DND-41 (cell line): ENCODE measurements around the gene KRTAP4-9.
"Not testable (repeated sequence)": the region's sequence is repeated elsewhere in the genome, so short reads cannot be mapped to it uniquely, and the experiment has no call there.

Experiments
- ATAC-seq: fragments of 200-7000 bp; cut with Tn5 transposase; 3 replicates; pipeline ENCODE4 v1.9.1; 2021; ENCODE audit warnings: low read depth; ENCODE audit not compliant: insufficient read depth
- DNase-seq: peaks from one replicate; pipeline ENCODE4 v3.0.0-alpha.2; 2020
- H2AFZ ChIP-seq: 2 replicates; pipeline ENCODE4 v1.6.0; 2012; ENCODE audit warnings: low read depth, low read length
- H3K27ac ChIP-seq: 2 replicates; pipeline ENCODE4 v1.5.1; 2012; ENCODE audit warnings: low read length, inconsistent platforms
- H3K27me3 ChIP-seq: fragments of 200-600 bp; sonication (generic); 2 replicates; pipeline ENCODE4 v1.6.0; 2012; ENCODE audit warnings: low read length, mild to moderate bottlenecking, inconsistent platforms; ENCODE audit not compliant: insufficient read depth, poor library complexity
- H3K36me3 ChIP-seq: 2 replicates; pipeline ENCODE4 v1.5.1; 2012; ENCODE audit warnings: low read length, inconsistent platforms; ENCODE audit not compliant: insufficient read depth
- H3K4me1 ChIP-seq: 2 replicates; pipeline ENCODE4 v1.5.1; 2012; ENCODE audit warnings: mild to moderate bottlenecking, low read length; ENCODE audit not compliant: insufficient read depth
- H3K4me2 ChIP-seq: 2 replicates; pipeline ENCODE4 v1.6.0; 2012; ENCODE audit warnings: mild to moderate bottlenecking, moderate library complexity, low read length, inconsistent platforms; ENCODE audit not compliant: insufficient read depth
- H3K4me3 ChIP-seq, 2 experiments: fragments of 200-600 bp in 1 of 2; shearing (Covaris generic) in 1 of 2; 2 replicates each; pipeline ENCODE4 v1.5.1; 2012 to 2016; ENCODE audit warnings: inconsistent platforms in 2 of 2, low read length in 2 of 2, mild to moderate bottlenecking in 2 of 2, low read depth in 1 of 2, moderate library complexity in 1 of 2
- H3K79me2 ChIP-seq: 2 replicates; pipeline ENCODE4 v1.6.0; 2012; ENCODE audit warnings: low read length, inconsistent platforms; ENCODE audit not compliant: insufficient read depth
- H3K9ac ChIP-seq: 2 replicates; pipeline ENCODE4 v1.6.0; 2012; ENCODE audit warnings: low read depth, mild to moderate bottlenecking, inconsistent platforms, low read length, moderate library complexity
- H3K9me3 ChIP-seq: 2 replicates; pipeline ENCODE4 v1.5.1; 2012; ENCODE audit warnings: low read length, moderate library complexity, mild to moderate bottlenecking, inconsistent platforms; ENCODE audit not compliant: insufficient read depth, severe bottlenecking
- H4K20me1 ChIP-seq: 2 replicates; pipeline ENCODE4 v1.6.0; 2012; ENCODE audit warnings: low read length; ENCODE audit not compliant: insufficient read depth
- EZH2 ChIP-seq: IDR thresholded peaks from 3 replicates; pipeline ENCODE4 v1.6.1; 2012; ENCODE audit warnings: borderline replicate concordance, low read depth, mild to moderate bottlenecking, moderate library complexity, low read length, inconsistent platforms; ENCODE audit not compliant: severe bottlenecking
- TF ChIP-seq, protein P1 (sequence below): IDR thresholded peaks from 2 replicates; pipeline ENCODE4 v1.5.1; 2012; ENCODE audit warnings: borderline replicate concordance, low read length, moderate library complexity, mild to moderate bottlenecking; ENCODE audit not compliant: poor library complexity, severe bottlenecking; ENCODE audit errors: extremely low read depth

The KRTAP4-9 gene

DNA sequence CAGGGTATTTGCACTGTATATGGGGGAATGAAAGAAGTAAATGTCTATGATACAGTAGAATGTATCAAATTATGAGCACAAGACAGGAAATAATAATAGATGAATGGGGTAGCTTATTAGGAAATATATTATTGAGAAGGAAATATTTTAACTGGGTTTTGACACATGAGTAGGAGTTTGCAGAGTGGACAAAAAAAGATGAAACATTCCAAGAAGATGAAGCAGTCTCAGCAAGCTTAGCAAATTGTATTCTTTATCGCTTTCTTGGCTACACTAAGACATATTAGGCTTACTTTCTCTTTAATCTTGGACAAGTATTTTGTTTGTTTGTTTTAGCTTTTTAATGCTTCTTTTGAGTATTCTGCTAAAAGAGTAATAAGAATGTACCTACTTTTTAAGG, 1.3 kb upstream of the KRTAP4-9 start:
- no peak for ATAC-seq
- no peak for TF ChIP-seq EZH2
- TF ChIP-seq, protein P1, sequence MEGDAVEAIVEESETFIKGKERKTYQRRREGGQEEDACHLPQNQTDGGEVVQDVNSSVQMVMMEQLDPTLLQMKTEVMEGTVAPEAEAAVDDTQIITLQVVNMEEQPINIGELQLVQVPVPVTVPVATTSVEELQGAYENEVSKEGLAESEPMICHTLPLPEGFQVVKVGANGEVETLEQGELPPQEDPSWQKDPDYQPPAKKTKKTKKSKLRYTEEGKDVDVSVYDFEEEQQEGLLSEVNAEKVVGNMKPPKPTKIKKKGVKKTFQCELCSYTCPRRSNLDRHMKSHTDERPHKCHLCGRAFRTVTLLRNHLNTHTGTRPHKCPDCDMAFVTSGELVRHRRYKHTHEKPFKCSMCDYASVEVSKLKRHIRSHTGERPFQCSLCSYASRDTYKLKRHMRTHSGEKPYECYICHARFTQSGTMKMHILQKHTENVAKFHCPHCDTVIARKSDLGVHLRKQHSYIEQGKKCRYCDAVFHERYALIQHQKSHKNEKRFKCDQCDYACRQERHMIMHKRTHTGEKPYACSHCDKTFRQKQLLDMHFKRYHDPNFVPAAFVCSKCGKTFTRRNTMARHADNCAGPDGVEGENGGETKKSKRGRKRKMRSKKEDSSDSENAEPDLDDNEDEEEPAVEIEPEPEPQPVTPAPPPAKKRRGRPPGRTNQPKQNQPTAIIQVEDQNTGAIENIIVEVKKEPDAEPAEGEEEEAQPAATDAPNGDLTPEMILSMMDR, result no peak

DNA sequence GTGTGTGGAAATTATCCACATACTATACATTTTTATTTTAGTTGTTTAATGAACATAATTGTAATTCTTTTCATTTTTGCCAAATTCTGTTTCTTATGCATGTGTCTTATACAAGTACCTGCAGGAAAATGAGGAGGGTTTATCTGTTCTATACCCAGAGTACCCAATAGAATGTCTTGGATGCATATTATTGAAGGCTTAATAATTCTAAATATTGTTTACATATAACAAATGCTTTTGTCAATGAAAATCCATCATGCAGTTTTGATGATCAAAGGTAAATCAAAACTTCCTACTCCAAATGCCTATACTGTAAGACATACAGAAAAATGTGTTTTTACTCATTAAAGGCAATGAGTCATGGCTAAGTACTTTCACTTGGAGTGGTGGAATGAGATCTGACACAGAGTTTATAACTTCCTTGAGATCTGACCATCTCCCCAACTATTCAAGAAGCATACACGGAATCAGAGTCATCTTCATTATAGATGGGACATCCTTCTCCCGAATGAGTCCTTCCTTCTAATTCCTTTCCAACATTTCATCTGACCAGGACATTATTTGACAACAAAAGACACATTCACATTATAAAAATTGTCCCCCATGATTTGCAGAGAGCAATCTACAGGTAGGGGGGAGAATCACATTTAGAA, 677 bp upstream of the KRTAP4-9 start:
- not testable (repeated sequence) for H3K4me3 ChIP-seq, H3K9me3 ChIP-seq, DNase-seq, H2AFZ ChIP-seq, ATAC-seq, H4K20me1 ChIP-seq, H3K79me2 ChIP-seq, H3K4me2 ChIP-seq, H3K27me3 ChIP-seq, H3K9ac ChIP-seq, H3K27ac ChIP-seq, H3K4me1 ChIP-seq, H3K36me3 ChIP-seq

More for the DNA sequence above, 1.3 kb upstream of the KRTAP4-9 start:
- no peak for DNase-seq
- Histone ChIP-seq H4K20me1 (no peaks in the 10 kb centered on the region), H3K4me2 (no peak overlapping the region), H3K79me2 (no peaks in the 10 kb centered on the region), H3K9me3 (no peaks in the 10 kb centered on the region), H3K4me3 (no peak overlapping the region), H3K4me1 (no peaks in the 10 kb centered on the region), H3K36me3 (no peaks in the 10 kb centered on the region), H3K9ac (no peak overlapping the region), H3K27me3 (no peaks in the 10 kb centered on the region), H2AFZ (no peak overlapping the region), H3K27ac (no peak overlapping the region)

DNA sequence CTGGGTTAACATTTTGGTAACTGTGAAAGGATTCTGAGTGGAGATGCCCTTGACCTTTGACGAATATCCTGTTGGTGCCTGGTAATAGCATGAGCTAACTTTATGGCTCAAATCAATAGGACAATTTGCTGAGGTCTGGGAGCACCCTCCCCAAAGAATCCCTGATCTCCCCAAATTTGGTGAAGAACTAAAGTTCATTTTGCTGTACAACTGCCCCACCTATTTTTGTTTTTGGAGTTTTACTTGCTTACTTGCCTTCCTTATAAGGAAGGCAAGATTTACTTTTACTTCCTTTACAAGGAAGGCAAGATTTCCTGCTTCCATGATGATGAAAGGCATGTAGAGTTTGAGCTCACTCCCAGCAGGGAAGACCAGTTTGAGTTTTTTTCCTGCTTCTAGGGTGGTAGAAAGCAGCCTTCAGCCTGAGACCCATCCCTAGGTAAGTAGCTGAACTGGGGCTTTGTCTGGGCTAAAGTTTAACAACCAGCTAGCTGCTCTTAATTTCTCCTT, 2.8 kb downstream of the KRTAP4-9 start:
- no peaks in the 10 kb centered on the region for H3K79me2 ChIP-seq
- no peaks in the 10 kb centered on the region for H3K27me3 ChIP-seq
- H3K4me1 ChIP-seq, result no peaks in the 10 kb centered on the region
- H3K4me3 ChIP-seq, result no peak overlapping the region
- H2AFZ ChIP-seq, result no peak overlapping the region
- H3K27ac ChIP-seq, result no peak overlapping the region
- DNase-seq (no peak), ATAC-seq (no peak)
- H3K9me3 ChIP-seq, result peaks cover 14% of the 10 kb centered on the region
- no peaks in the 10 kb centered on the region for H3K36me3 ChIP-seq
- no peak for TF ChIP-seq EZH2
- TF ChIP-seq, protein P1, result no peak
- no peaks in the 10 kb centered on the region for H4K20me1 ChIP-seq
- no peak overlapping the region for H3K4me2 ChIP-seq
- H3K9ac ChIP-seq, result no peak overlapping the region

DNA sequence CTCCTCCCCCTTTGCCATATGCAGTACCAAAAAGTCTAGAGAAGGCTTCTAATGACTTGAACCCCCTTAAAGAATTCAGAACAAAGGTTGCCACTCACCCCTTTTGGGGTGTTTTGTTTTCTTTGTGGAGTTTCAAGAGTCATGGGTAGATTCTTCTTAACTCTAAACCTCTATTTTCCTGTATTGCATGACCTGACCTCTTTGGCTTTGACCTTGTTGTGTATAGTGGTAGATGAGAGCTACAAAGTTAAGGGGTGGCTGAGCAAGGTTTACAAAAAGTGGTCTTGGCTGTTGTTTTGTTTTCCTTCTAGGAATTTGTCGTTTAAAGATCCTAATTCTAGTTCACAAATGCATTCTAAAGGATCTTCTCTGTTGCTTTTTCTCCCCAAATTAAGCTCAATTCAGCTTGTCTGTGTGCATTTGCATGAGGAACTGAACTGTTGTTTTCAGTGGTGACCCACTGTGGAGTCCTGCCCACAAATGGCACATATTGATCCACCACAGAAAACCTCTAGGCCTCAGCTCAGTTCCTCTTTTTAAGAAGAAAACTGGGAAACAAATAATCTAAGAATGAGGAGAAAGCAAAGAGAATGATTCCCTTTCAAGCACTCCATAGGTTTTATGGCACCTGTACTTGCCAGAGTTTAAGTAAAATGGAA, 3.7 kb downstream of the KRTAP4-9 start:
- not testable (repeated sequence) for H3K9ac ChIP-seq, H2AFZ ChIP-seq, H4K20me1 ChIP-seq, H3K4me3 ChIP-seq, H3K36me3 ChIP-seq, H3K4me1 ChIP-seq, H3K27ac ChIP-seq, DNase-seq, H3K4me2 ChIP-seq, ATAC-seq, H3K79me2 ChIP-seq, H3K27me3 ChIP-seq
- H3K9me3 ChIP-seq, result peaks cover 14% of the 10 kb centered on the region
